ENCODE data around the gene RNF123.

The RNF123 gene

GRCh38 chr3:49756036-49756435 lies 66.7 kb downstream of the RNF123 start:
- no peak overlapping the region for H3K4me3 ChIP-seq (ENCODE audit: low read depth, low read length)
- TF ChIP-seq CTCF (IDR thresholded peaks at IDR 0.05; ENCODE audit: low read depth, low read length), result no peak
- no peak for TF ChIP-seq MAX (IDR thresholded peaks at IDR 0.05; ENCODE audit: low read depth, low read length)
- TF ChIP-seq POLR2A (IDR thresholded peaks at IDR 0.05; ENCODE audit: extremely low read depth, insufficient read length), result no peak
- no peak for TF ChIP-seq MYC (IDR thresholded peaks at IDR 0.05; ENCODE audit: low read depth, low read length)
- no peak for DNase-seq (ENCODE audit: low read depth)

GRCh38 chr3:49757197-49757596 lies 67.8 kb downstream of the RNF123 start:
- no peak for DNase-seq (ENCODE audit: low read depth)
- no peak for TF ChIP-seq MYC (IDR thresholded peaks at IDR 0.05; ENCODE audit: low read depth, low read length)
- no peak for TF ChIP-seq POLR2A (IDR thresholded peaks at IDR 0.05; ENCODE audit: extremely low read depth, insufficient read length)
- no peak for TF ChIP-seq CTCF (IDR thresholded peaks at IDR 0.05; ENCODE audit: low read depth, low read length)
- no peak for TF ChIP-seq MAX (IDR thresholded peaks at IDR 0.05; ENCODE audit: low read depth, low read length)
- H3K4me3 ChIP-seq (ENCODE audit: low read depth, low read length), result no peak overlapping the region

- no peak for DNase-seq (ENCODE audit: low read depth)
- H3K4me3 ChIP-seq (ENCODE audit: low read depth, low read length), result no peak overlapping the region
- no peak for TF ChIP-seq MAX (IDR thresholded peaks at IDR 0.05; ENCODE audit: low read depth, low read length)
- TF ChIP-seq POLR2A (IDR thresholded peaks at IDR 0.05; ENCODE audit: extremely low read depth, insufficient read length), result no peak
- TF ChIP-seq MYC (IDR thresholded peaks at IDR 0.05; ENCODE audit: low read depth, low read length), result no peak
- no peak for TF ChIP-seq CTCF (IDR thresholded peaks at IDR 0.05; ENCODE audit: low read depth, low read length)
Observed at GRCh38 chr3:49759226-49759625, 69.9 kb downstream of the RNF123 start.

GRCh38 chr3:49761661-49762060 lies 72.3 kb downstream of the RNF123 start:
- peak; percentile 60 for DNase-seq (ENCODE audit: low read depth)
- H3K4me3 ChIP-seq (ENCODE audit: low read depth, low read length), result no peak overlapping the region
- TF ChIP-seq POLR2A (IDR thresholded peaks at IDR 0.05; ENCODE audit: extremely low read depth, insufficient read length) (no peak), CTCF (IDR thresholded peaks at IDR 0.05; ENCODE audit: low read depth, low read length) (no peak), MYC (IDR thresholded peaks at IDR 0.05; ENCODE audit: low read depth, low read length) (no peak), MAX (IDR thresholded peaks at IDR 0.05; ENCODE audit: low read depth, low read length) (no peak)

- TF ChIP-seq MAX (IDR thresholded peaks at IDR 0.05; ENCODE audit: low read depth, low read length) (no peak), POLR2A (IDR thresholded peaks at IDR 0.05; ENCODE audit: extremely low read depth, insufficient read length) (no peak), MYC (IDR thresholded peaks at IDR 0.05; ENCODE audit: low read depth, low read length) (no peak), CTCF (IDR thresholded peaks at IDR 0.05; ENCODE audit: low read depth, low read length) (no peak)
Observed at GRCh38 chr3:49763981-49764380, 74.6 kb downstream of the RNF123 start.

More at GRCh38 chr3:49763981-49764380, 74.6 kb downstream of the RNF123 start:
- H3K4me3 ChIP-seq (ENCODE audit: low read depth, low read length), result no peak overlapping the region
- DNase-seq (ENCODE audit: low read depth), result no peak

All from NB4 (cell line).